Neural progenitor cell (in vitro differentiated cells): ENCODE measurements around the gene CNPY2. TPM values are rescaled to one million over a fixed set of nuclear protein-coding genes. Genes with fewer than 3 reads are reported as not detected.

Experiments
- DNase-seq: peaks from one replicate; pipeline ENCODE4 v3.0.0-alpha.2; 2016; ENCODE audit warnings: low spot score
- H2AFZ ChIP-seq: fragments of 200-600 bp; sonication (generic); replicated peaks from 2 replicates; pipeline ENCODE4 v1.6.1; 2016; ENCODE audit warnings: antibody characterized with exemption
- H3F3A ChIP-seq: fragments of 200-600 bp; sonication (generic); 2 replicates; pipeline ENCODE4 v1.6.1; 2016; ENCODE audit warnings: antibody characterized with exemption, low read depth
- H3K27ac ChIP-seq: fragments of 200-600 bp; sonication (generic); 2 replicates; pipeline ENCODE4 v1.5.1; 2016; ENCODE audit warnings: mild to moderate bottlenecking
- H3K27me3 ChIP-seq: fragments of 200-600 bp; sonication (generic); 2 replicates; pipeline ENCODE4 v1.6.1; 2016; ENCODE audit warnings: mild to moderate bottlenecking, moderate library complexity
- H3K36me3 ChIP-seq: fragments of 200-600 bp; sonication (generic); 2 replicates; pipeline ENCODE4 v1.5.1; 2016
- H3K4me1 ChIP-seq: fragments of 200-600 bp; sonication (generic); 2 replicates; pipeline ENCODE4 v1.6.1; 2016; ENCODE audit warnings: mixed run types
- H3K4me2 ChIP-seq: fragments of 200-600 bp; sonication (generic); 2 replicates; pipeline ENCODE4 v1.6.1; 2016
- H3K4me3 ChIP-seq: fragments of 200-600 bp; sonication (generic); 2 replicates; pipeline ENCODE4 v1.5.1; 2016
- H3K79me2 ChIP-seq: fragments of 200-600 bp; sonication (generic); 2 replicates; pipeline ENCODE4 v1.6.1; 2016; ENCODE audit warnings: low read depth
- H3K9ac ChIP-seq: fragments of 200-600 bp; sonication (generic); 2 replicates; pipeline ENCODE4 v1.6.1; 2016
- H3K9me3 ChIP-seq: fragments of 200-600 bp; sonication (generic); 2 replicates; pipeline ENCODE4 v1.5.1; 2016; ENCODE audit warnings: low read depth
- H4K20me1 ChIP-seq: fragments of 200-600 bp; sonication (generic); 2 replicates; pipeline ENCODE4 v1.6.1; 2016; ENCODE audit warnings: low read depth
- H3K27ac Mint-ChIP-seq: 3 replicates; pipeline ENCODE4 v1.8.0; 2021; ENCODE audit warnings: mixed read lengths
- H3K27me3 Mint-ChIP-seq: 2 replicates; pipeline ENCODE4 v1.8.0; 2022; ENCODE audit warnings: low read depth, mild to moderate bottlenecking, inconsistent platforms, moderate library complexity, mixed read lengths; ENCODE audit not compliant: insufficient read depth
- H3K36me3 Mint-ChIP-seq: 3 replicates; pipeline ENCODE4 v1.8.0; 2021; ENCODE audit warnings: mixed read lengths
- H3K4me1 Mint-ChIP-seq: 3 replicates; pipeline ENCODE4 v1.8.0; 2021; ENCODE audit warnings: mixed read lengths
- H3K4me3 Mint-ChIP-seq: 3 replicates; pipeline ENCODE4 v1.8.0; 2021; ENCODE audit warnings: mild to moderate bottlenecking, moderate library complexity, mixed read lengths
- H3K9me3 Mint-ChIP-seq: 3 replicates; pipeline ENCODE4 v1.8.0; 2020; ENCODE audit warnings: mixed read lengths
- EZH2 ChIP-seq: fragments of 200-600 bp; sonication (generic); IDR thresholded peaks from 2 replicates; pipeline ENCODE4 v1.6.1; 2017; ENCODE audit warnings: antibody characterized with exemption, mild to moderate bottlenecking, moderate library complexity
- EZH2phosphoT487 ChIP-seq: fragments of 200-600 bp; sonication (generic); IDR thresholded peaks from 2 replicates; pipeline ENCODE4 v1.6.1; 2017; ENCODE audit warnings: antibody characterized with exemption
- total RNA-seq: library from RNA; depleted of rRNA; stranded (reverse); fragments of >200 nt; gene quantifications from 2 replicates; pipeline ENCODE4 v1.2.3, GENCODE V29; 2015; ENCODE audit warnings: low replicate concordance
- TF ChIP-seq, protein P1 (sequence below): fragments of 200-600 bp; sonication (generic); IDR thresholded peaks from 2 replicates; pipeline ENCODE4 v1.5.1; 2017; ENCODE audit warnings: antibody characterized with exemption, mild to moderate bottlenecking

The CNPY2 gene
- total RNA-seq, 1 donor from 2014 or later = 128 TPM

GRCh38 chr12:56307221-56307965, 8.4 kb downstream of the CNPY2 start:
- Histone ChIP-seq H3K4me1 (no peaks in the 10 kb centered on the region), H3K9ac (no peak overlapping the region), H3K4me2 (no peak overlapping the region), H3K36me3 (peaks cover 6% of the 10 kb centered on the region), H3K4me3 (no peak overlapping the region), H3K79me2 (no peaks in the 10 kb centered on the region), H2AFZ (no peak overlapping the region), H3F3A (peaks cover 25% of the 10 kb centered on the region), H3K9me3 (no peaks in the 10 kb centered on the region), H4K20me1 (no peaks in the 10 kb centered on the region), H3K27me3 (no peaks in the 10 kb centered on the region), H3K27ac (no peak overlapping the region)
- H3K9me3 Mint-ChIP-seq = no peaks in the 10 kb centered on the region
- no peaks in the 10 kb centered on the region for H3K4me1 Mint-ChIP-seq
- H3K27me3 Mint-ChIP-seq = no peaks in the 10 kb centered on the region
- H3K27ac Mint-ChIP-seq = no peak overlapping the region
- peaks cover 12% of the 10 kb centered on the region for H3K36me3 Mint-ChIP-seq
- DNase-seq = no peak
- no peak overlapping the region for H3K4me3 Mint-ChIP-seq
- TF ChIP-seq EZH2phosphoT487 (no peak), EZH2 (no peak)
- TF ChIP-seq, protein P1, sequence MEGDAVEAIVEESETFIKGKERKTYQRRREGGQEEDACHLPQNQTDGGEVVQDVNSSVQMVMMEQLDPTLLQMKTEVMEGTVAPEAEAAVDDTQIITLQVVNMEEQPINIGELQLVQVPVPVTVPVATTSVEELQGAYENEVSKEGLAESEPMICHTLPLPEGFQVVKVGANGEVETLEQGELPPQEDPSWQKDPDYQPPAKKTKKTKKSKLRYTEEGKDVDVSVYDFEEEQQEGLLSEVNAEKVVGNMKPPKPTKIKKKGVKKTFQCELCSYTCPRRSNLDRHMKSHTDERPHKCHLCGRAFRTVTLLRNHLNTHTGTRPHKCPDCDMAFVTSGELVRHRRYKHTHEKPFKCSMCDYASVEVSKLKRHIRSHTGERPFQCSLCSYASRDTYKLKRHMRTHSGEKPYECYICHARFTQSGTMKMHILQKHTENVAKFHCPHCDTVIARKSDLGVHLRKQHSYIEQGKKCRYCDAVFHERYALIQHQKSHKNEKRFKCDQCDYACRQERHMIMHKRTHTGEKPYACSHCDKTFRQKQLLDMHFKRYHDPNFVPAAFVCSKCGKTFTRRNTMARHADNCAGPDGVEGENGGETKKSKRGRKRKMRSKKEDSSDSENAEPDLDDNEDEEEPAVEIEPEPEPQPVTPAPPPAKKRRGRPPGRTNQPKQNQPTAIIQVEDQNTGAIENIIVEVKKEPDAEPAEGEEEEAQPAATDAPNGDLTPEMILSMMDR = no peak

DNA sequence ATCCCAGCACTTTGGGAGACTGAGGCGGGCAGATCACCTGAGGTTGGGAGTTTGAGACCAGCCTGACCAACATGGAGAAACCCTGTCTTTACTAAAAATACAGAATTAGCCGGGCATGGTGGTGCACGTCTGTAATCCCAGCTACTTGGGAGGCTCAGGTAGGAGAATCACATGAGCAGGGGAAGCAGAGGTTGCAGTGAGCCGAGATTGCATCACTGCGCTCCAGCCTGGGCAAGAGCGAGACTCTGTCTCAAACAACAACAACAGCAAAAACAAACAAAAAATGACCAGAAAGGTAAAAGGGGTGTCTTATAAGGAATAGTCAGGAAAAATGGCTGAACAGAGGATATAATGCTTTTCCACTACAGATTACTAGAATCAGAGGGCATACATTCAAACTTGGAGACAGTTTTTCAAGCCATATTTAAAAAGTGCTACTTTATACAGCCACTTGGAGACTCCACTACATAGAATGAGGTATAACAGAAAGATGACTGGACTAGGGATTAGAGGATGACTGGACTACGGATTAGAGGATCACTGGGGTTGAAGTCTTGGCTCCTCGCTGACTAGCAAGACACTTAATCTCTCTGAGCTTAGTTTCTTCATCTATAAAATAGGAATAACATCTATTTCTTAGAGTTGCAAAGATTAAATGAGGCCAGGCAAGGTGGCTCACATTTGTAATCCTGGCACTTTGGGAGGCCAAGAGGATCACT, 10.8 kb downstream of the CNPY2 start:
- Mint-ChIP-seq H3K9me3 (no peaks in the 10 kb centered on the region), H3K36me3 (peaks cover 14% of the 10 kb centered on the region), H3K4me3 (no peak overlapping the region), H3K27me3 (peaks cover 3% of the 10 kb centered on the region), H3K4me1 (peaks cover 8% of the 10 kb centered on the region), H3K27ac (no peak overlapping the region)
- no peak overlapping the region for H3K9ac ChIP-seq
- no peaks in the 10 kb centered on the region for H3K79me2 ChIP-seq
- H3K9me3 ChIP-seq = no peaks in the 10 kb centered on the region
- H3K27me3 ChIP-seq = no peaks in the 10 kb centered on the region
- no peak overlapping the region for H3K27ac ChIP-seq
- H2AFZ ChIP-seq = no peak overlapping the region
- H3K4me3 ChIP-seq = no peak overlapping the region
- H3K4me1 ChIP-seq = no peaks in the 10 kb centered on the region
- no peak for DNase-seq
- H4K20me1 ChIP-seq = no peaks in the 10 kb centered on the region
- no peak overlapping the region for H3K4me2 ChIP-seq
- H3F3A ChIP-seq = peaks cover 44% of the 10 kb centered on the region
- TF ChIP-seq EZH2phosphoT487 = no peak
- TF ChIP-seq, protein P1 = no peak
- no peak for TF ChIP-seq EZH2
- H3K36me3 ChIP-seq = peaks cover 6% of the 10 kb centered on the region

GRCh38 chr12:56304276-56304675, 11.5 kb downstream of the CNPY2 start:
- Histone ChIP-seq H3K9me3 (no peaks in the 10 kb centered on the region), H3K79me2 (peaks cover 6% of the 10 kb centered on the region), H4K20me1 (peaks cover 5% of the 10 kb centered on the region), H3K4me2 (no peak overlapping the region), H3K27ac (no peak overlapping the region), H3F3A (peaks cover 51% of the 10 kb centered on the region), H3K9ac (no peak overlapping the region), H3K4me3 (no peak overlapping the region), H3K4me1 (peaks cover under 1% of the 10 kb centered on the region), H3K36me3 (peaks cover 6% of the 10 kb centered on the region), H2AFZ (no peak overlapping the region), H3K27me3 (no peaks in the 10 kb centered on the region)
- Mint-ChIP-seq H3K9me3 (no peaks in the 10 kb centered on the region), H3K4me3 (no peak overlapping the region), H3K4me1 (peaks cover 13% of the 10 kb centered on the region), H3K36me3 (peaks cover 12% of the 10 kb centered on the region), H3K27me3 (peaks cover 3% of the 10 kb centered on the region), H3K27ac (no peak overlapping the region)
- no peak for DNase-seq
- TF ChIP-seq EZH2phosphoT487 = no peak
- TF ChIP-seq, protein P1 = no peak
- no peak for TF ChIP-seq EZH2
